GM21526 (cell line): ENCODE measurements around the gene SUPT16H.

Experiments used
- ATAC-seq: cut with Tn5 transposase; IDR thresholded peaks from one replicate; pipeline ENCODE4 v1.9.1; 2021; ENCODE audit warnings: moderate library complexity; ENCODE audit not compliant: unreplicated experiment, low FRiP score

SUPT16H gene

GRCh38 chr14:21369949-21370679 lies 13.7 kb downstream of the SUPT16H start:
- no peak for ATAC-seq

DNA sequence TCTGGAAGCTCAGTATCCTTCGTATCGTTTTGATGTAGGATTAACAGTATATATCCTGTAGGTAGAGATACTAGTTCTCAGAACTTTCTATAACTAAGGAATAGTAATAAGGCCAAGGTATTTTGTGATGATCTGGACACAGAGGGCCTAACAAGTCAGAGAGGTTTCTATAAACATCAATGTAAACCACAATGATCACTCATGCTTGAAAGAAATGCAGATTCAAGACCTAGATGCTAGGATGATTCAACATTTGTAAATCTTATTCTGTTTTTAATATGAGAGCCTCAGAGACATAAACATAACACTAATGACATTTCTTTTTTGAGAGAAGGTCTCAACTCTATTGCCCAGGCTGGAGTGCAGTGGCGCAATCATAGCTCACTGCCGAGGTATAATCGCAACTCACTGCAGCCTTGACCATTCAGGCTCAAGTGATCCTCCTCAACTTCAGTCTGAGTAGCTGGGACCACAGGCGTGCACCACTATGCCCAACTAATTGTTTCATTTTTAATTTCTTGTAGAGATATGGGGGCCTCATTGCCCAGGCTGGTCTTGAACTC lies 16.2 kb downstream of the SUPT16H start:
- ATAC-seq = no peak

- no peak for ATAC-seq
Measured at GRCh38 chr14:21356511-21356910, 27.3 kb downstream of the SUPT16H start.

- ATAC-seq = peak; percentile 75
Measured at GRCh38 chr14:21352587-21352986, 31.2 kb downstream of the SUPT16H start.

DNA sequence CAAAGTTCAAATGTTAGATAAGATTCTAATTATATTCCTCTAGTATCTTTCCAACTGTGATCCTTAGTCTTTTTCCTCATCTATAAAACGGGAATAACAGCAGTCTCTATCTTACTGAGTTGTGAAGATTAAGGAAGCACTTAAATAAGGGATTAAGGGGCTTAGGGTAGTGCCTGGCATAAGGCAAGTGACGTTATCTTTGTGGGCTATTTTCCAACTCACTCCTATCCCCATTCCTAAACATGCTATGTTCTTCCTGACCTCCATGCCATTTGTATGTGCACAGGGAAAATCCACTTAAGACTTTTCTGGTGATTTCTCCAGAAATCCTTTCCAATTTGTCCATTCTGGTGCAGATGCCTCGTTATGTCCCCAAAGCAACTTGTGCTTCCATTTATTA lies 33.3 kb downstream of the SUPT16H start:
- no peak for ATAC-seq

GRCh38 chr14:21347201-21347600 lies 36.6 kb downstream of the SUPT16H start:
- no peak for ATAC-seq

DNA sequence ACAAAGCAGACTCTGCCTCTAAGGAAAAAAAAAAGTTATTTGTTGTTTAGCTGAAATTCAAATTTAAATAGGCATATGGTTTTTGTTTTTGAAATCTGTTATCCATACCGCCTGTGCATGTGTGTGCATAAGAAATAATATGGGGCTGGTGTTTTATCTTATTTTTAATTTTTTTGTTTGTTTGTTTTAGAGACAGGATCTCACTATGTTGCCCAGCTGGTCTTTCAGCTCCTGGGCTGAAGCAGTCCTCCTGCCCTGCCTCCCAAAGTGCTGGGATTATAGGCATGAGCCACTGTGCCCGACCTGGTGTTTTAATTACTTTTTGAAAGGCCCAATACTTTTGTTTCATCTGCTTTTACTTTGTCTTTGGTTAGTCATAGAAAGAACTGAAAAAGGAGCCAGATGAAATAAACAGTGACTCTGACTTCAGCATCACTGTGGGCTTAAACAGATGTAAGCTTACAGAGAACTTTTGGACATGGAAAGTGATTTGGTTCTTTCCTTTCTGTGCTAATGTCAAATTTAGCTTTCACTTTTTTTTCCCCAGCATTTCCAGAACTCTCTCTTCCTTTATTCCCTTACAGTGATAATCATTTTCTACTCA lies 37.2 kb downstream of the SUPT16H start:
- no peak for ATAC-seq

DNA sequence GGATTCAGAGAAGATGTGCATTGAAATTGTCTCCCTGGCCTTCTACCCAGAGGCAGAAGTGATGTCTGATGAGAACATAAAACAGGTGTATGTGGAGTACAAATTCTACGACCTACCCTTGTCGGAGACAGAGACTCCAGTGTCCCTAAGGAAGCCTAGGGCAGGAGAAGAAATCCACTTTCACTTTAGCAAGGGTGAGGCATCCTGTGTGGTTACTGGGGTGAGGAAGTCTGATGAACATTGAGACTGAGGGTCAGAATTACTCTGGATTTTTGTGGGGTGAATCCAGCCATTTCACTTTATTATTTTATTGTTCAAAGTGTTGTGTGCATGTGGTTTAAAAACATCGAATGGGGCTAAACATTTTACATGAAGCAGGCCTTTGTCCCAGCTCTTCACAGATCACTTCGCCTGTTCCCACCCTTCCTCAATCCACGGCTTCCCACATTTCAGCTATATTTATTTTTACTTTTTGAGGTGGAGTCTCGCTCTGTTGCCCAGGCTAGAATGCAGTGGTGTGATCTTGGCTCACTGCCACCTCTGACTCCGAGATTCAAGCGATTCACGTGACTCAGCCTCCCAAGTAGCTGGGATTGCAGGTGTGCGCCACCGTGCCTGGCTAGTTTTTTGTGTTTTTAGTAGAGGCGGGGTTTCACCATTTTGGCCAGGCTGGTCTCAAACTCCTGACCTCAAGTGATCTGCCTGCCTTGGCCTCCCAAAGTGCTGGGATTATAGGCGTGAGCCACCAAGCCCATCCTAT lies 40.6 kb downstream of the SUPT16H start:
- ATAC-seq = no peak

DNA sequence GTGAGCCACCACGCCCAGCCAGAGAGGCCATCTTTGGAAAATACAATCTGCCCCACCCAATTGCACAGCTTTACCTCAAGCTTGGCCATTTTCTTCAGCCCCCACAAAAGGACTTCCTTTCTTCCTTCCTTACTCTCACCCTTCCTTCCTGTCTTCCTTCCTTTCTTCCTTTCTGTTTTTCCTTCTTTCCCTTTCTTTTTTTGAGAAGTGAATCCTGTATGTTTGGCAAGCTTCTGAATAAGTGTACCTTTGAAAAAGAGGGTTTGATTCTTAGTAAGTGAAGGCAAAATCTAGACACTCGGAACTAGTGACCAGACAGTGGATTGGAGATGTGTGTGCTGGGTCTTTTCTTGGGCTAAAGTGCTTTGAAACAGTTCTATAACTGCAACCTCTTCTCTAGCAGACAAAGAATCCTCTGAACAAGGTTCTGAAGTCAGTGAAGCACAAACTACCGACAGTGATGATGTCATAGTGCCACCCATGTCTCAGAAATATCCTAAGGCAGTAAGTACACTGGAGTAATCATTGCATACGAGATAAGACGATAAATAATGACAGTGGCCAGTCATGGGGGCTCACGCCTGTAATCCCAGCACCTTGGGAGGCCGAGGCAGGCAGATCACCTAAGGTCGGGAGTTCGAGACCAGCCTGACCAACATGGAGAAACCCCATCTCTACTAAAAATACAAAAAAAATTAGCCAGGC lies 49.5 kb downstream of the SUPT16H start:
- ATAC-seq = no peak

DNA sequence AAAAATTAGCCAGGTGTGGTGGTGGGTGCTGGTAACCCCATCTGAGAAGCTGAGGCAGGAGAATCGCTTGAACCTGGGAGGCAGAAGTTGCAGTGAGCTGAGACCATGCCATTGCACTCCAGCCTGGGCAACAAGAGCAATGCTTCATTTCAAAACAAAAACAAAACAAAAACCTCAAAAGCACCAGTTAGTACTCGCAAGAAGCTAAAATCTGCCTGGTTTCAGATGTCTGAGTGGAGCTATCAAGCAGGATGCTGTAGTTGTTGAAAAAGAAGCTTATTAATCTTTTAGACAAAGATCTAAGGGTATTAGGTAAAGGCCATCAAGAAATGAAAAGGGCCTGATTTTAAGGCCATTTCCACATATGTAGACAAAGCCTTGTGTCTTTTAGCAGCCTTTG lies 50.9 kb downstream of the SUPT16H start:
- no peak for ATAC-seq

GRCh38 chr14:21326972-21327371 lies 56.8 kb downstream of the SUPT16H start:
- no peak for ATAC-seq

- ATAC-seq = no peak
Measured at GRCh38 chr14:21322716-21323115, 61.1 kb downstream of the SUPT16H start.

DNA sequence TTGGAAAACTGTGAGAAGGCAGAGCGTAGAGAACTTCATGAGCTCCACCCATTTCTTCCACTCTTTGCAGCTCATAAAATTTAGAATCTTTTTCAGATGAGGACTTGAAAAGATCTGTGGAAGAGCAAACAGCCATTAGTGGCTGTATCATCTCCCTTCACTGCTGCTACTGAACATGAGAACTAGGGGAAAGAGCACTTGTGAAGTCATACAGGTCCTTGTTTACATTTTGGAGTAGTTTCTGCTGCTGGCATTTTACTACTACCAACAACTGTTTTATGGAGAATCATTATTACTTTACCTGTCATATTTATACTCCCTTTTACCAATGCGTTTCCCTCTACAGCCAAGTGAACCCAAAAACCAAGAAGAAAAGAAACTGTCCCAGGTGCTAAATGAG lies 62.9 kb downstream of the SUPT16H start:
- ATAC-seq = no peak

- peak; percentile 62 for ATAC-seq
Measured at GRCh38 chr14:21317398-21317797, 66.4 kb downstream of the SUPT16H start.

- no peak for ATAC-seq
Measured at GRCh38 chr14:21313512-21313911, 70.3 kb downstream of the SUPT16H start.

GRCh38 chr14:21311614-21312013 lies 72.2 kb downstream of the SUPT16H start:
- no peak for ATAC-seq

GRCh38 chr14:21309956-21310355 lies 73.9 kb downstream of the SUPT16H start:
- ATAC-seq = no peak

DNA sequence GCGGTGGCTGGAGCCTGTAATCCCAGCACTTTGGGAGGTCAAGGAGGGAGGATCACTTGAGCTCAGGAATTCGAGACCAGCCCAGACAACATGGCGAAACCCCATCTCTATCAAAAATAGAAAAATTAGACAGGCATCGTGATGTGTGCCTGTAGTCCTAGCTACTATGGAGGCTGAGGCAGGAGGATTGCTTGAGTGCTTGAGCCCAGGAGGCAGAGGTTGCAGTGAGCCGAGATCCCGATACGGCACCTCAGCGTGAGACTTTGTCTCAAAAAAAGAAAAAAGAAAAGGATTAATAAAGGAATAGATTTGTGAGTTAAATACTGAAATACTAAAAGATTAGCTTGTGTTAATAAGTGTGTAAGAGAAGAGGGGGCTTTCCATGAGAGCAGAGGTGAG lies 74.6 kb downstream of the SUPT16H start:
- ATAC-seq = no peak

- ATAC-seq = peak; percentile 72
Measured at GRCh38 chr14:21308479-21309237, 75.2 kb downstream of the SUPT16H start.

GRCh38 chr14:21308132-21308478 lies 75.7 kb downstream of the SUPT16H start:
- ATAC-seq = peak; percentile 28
